ENCODE data around the gene HJURP.

GRCh38 chr2:233837694-233838229 is 16.6 kb downstream of the HJURP start:
- TF ChIP-seq CTCF (IDR thresholded peaks at IDR 0.05 in 4 of 5, conservative IDR thresholded peaks at IDR 0.05 in 1 of 5) (no peak), POLR2A (IDR thresholded peaks at IDR 0.05) (no peak)
